H1 (cell line): Measurements from ENCODE around the gene MAP3K15. TPM values are rescaled to one million over a fixed set of nuclear protein-coding genes. Genes with fewer than 3 reads are reported as not detected.

ENCODE experiments used
- CTCF ChIA-PET: fragments of 300-600 bp; sonication (Branson Sonifier 250); formaldehyde crosslinking; loops from one replicate; lab custom pipeline; 2021; ENCODE audit not compliant: partially characterized antibody; lab: Charles Lee
- POLR2A ChIA-PET: fragments of 300-600 bp; sonication (Branson Sonifier 250); formaldehyde crosslinking; loops from one replicate; lab custom pipeline; 2021; ENCODE audit warnings: inconsistent platforms; ENCODE audit not compliant: partially characterized antibody; lab: Charles Lee
- DNase-seq, 2 experiments: peaks; one replicate each; pipeline versions ENCODE4 v3.0.0 to v3.0.0-alpha.2; 2010 to 2022; ENCODE audit warnings: low spot score in 2 of 2, low read depth in 1 of 2, mixed read lengths in 1 of 2
- FAIRE-seq: peaks from 2 replicates; lab custom pipeline; 2011; peaks lifted over from hg19 to GRCh38; lab: Jason Lieb, UNC
- H2AFZ ChIP-seq: 2 replicates; pipeline ENCODE4 v1.8.1; 2012; ENCODE audit warnings: low read length, inconsistent platforms
- H2AK5ac ChIP-seq: 2 replicates; pipeline ENCODE4 v1.6.1; 2013; ENCODE audit warnings: low read depth, low read length
- H2BK120ac ChIP-seq: replicated peaks from 2 replicates; pipeline ENCODE3; 2013; ENCODE audit warnings: low read depth, low read length, inconsistent platforms
- H2BK12ac ChIP-seq: 2 replicates; pipeline ENCODE4 v1.6.1; 2013; ENCODE audit warnings: low read depth, low read length
- H2BK15ac ChIP-seq: 2 replicates; pipeline ENCODE4 v1.6.1; 2013; ENCODE audit warnings: low read length
- H2BK20ac ChIP-seq: 2 replicates; pipeline ENCODE4 v1.6.1; 2013; ENCODE audit warnings: low read length
- H2BK5ac ChIP-seq: 2 replicates; pipeline ENCODE4 v1.6.1; 2013; ENCODE audit warnings: low read depth, low read length
- H3K14ac ChIP-seq: 2 replicates; pipeline ENCODE4 v1.6.1; 2013; ENCODE audit warnings: inconsistent platforms; ENCODE audit not compliant: insufficient read length
- H3K18ac ChIP-seq: 2 replicates; pipeline ENCODE4 v1.6.1; 2013; ENCODE audit warnings: low read length; ENCODE audit errors: extremely low read depth
- H3K23ac ChIP-seq: 2 replicates; pipeline ENCODE4 v1.6.1; 2013; ENCODE audit warnings: inconsistent platforms; ENCODE audit not compliant: insufficient read length
- H3K23me2 ChIP-seq: 2 replicates; pipeline ENCODE4 v1.6.1; 2013; ENCODE audit warnings: low read depth, low read length
- H3K27ac ChIP-seq: 2 replicates; pipeline ENCODE4 v1.6.1; 2011; ENCODE audit warnings: low read depth, low read length, inconsistent platforms
- H3K27me3 ChIP-seq, 4 experiments: replicated peaks in 1 of 4; 1 replicate in 1 of 4; 2 replicates in 3 of 4; pipeline versions ENCODE4 v1.6.1 to v1.8.1; 2011 to 2013; ENCODE audit warnings: low read length in 3 of 4, mild to moderate bottlenecking in 3 of 4, inconsistent platforms in 2 of 4, mixed read lengths in 2 of 4, moderate library complexity in 1 of 4; ENCODE audit not compliant: control insufficient read depth in 3 of 4, insufficient read depth in 3 of 4; ENCODE audit errors: extremely low read depth in 1 of 4
- H3K36me3 ChIP-seq, 4 experiments: 2 replicates each; pipeline versions ENCODE4 v1.6.1 to v1.8.1; 2011 to 2013; ENCODE audit warnings: mild to moderate bottlenecking in 4 of 4, low read length in 3 of 4, moderate library complexity in 2 of 4, control low read depth in 1 of 4, inconsistent platforms in 1 of 4; ENCODE audit not compliant: insufficient read depth in 4 of 4, control insufficient read depth in 2 of 4
- H3K4ac ChIP-seq: replicated peaks from 2 replicates; pipeline ENCODE3; 2013; ENCODE audit warnings: low read length, low read depth, mixed read lengths, inconsistent platforms; ENCODE audit not compliant: insufficient read length
- H3K4me1 ChIP-seq, 4 experiments: replicated peaks in 1 of 4; 1 replicate in 1 of 4; 2 replicates in 3 of 4; pipeline versions ENCODE4 v1.6.1 to v1.8.1; 2011 to 2013; ENCODE audit warnings: low read length in 3 of 4, inconsistent platforms in 2 of 4, mixed read lengths in 1 of 4; ENCODE audit not compliant: insufficient read depth in 4 of 4, control insufficient read depth in 3 of 4
- H3K4me2 ChIP-seq, 2 experiments: 2 replicates each; pipeline versions ENCODE4 v1.6.1 to v1.8.1; 2011 to 2013; ENCODE audit warnings: low read depth in 2 of 2, low read length in 2 of 2, control low read depth in 1 of 2, inconsistent platforms in 1 of 2, mild to moderate bottlenecking in 1 of 2; ENCODE audit not compliant: insufficient read depth in 1 of 2
- H3K4me3 ChIP-seq, 4 experiments: fragments of 200-600, 300-600 bp in 1 of 4; sonication (generic), shearing (Covaris generic), sonication (Bioruptor Twin) in 1 of 4; 2 replicates each; pipeline versions ENCODE4 v1.5.1 to v1.8.1; 2011 to 2016; ENCODE audit warnings: low read length in 4 of 4, low read depth in 3 of 4, control low read depth in 2 of 4, inconsistent platforms in 2 of 4, mild to moderate bottlenecking in 2 of 4, mixed read lengths in 1 of 4, moderate library complexity in 1 of 4; ENCODE audit not compliant: insufficient read depth in 2 of 4; ENCODE audit errors: extremely low read depth in 1 of 4
- H3K56ac ChIP-seq: replicated peaks from 2 replicates; pipeline ENCODE3; 2013; ENCODE audit warnings: low read depth, mild to moderate bottlenecking, mixed read lengths, low read length, inconsistent platforms; ENCODE audit not compliant: insufficient read length
- H3K79me1 ChIP-seq: 2 replicates; pipeline ENCODE4 v1.6.1; 2013; ENCODE audit warnings: low read depth, low read length, control low read depth
- H3K79me2 ChIP-seq, 2 experiments: 2 replicates each; pipeline versions ENCODE4 v1.6.1 to v1.8.1; 2012 to 2013; ENCODE audit warnings: low read length in 2 of 2, mild to moderate bottlenecking in 2 of 2, inconsistent platforms in 1 of 2; ENCODE audit not compliant: insufficient read depth in 2 of 2, control insufficient read depth in 1 of 2
- H3K9ac ChIP-seq, 4 experiments: replicated peaks in 1 of 4; 1 replicate in 1 of 4; 2 replicates in 3 of 4; pipeline versions ENCODE4 v1.6.1 to v1.8.1; 2011 to 2013; ENCODE audit warnings: low read depth in 3 of 4, low read length in 3 of 4, control low read depth in 2 of 4, mild to moderate bottlenecking in 2 of 4, moderate library complexity in 2 of 4, inconsistent platforms in 1 of 4; ENCODE audit errors: extremely low read depth in 1 of 4
- H3K9me3 ChIP-seq, 2 experiments: 2 replicates each; pipeline versions ENCODE4 v1.6.1 to v1.8.1; 2012 to 2013; ENCODE audit warnings: mild to moderate bottlenecking in 2 of 2, moderate library complexity in 2 of 2, control low read depth in 1 of 2, inconsistent platforms in 1 of 2, low read depth in 1 of 2, low read length in 1 of 2, mixed read lengths in 1 of 2; ENCODE audit not compliant: insufficient read depth in 2 of 2
- H4K20me1 ChIP-seq, 2 experiments: replicated peaks in 1 of 2; 2 replicates each; pipeline versions ENCODE3 to v1.8.1; 2011 to 2013; ENCODE audit warnings: inconsistent platforms in 2 of 2, low read length in 2 of 2, mild to moderate bottlenecking in 1 of 2; ENCODE audit not compliant: insufficient read depth in 2 of 2, control insufficient read depth in 1 of 2
- H4K5ac ChIP-seq: 2 replicates; pipeline ENCODE4 v1.6.1; 2013; ENCODE audit warnings: low read length, low read depth, mixed read lengths, inconsistent platforms; ENCODE audit not compliant: insufficient read length
- H4K8ac ChIP-seq: 2 replicates; pipeline ENCODE4 v1.8.0; 2013; ENCODE audit warnings: mild to moderate bottlenecking, moderate library complexity, low read length, inconsistent platforms; ENCODE audit not compliant: insufficient read depth; ENCODE audit errors: extremely low read depth
- H4K91ac ChIP-seq: replicated peaks from 2 replicates; pipeline ENCODE3; 2013; ENCODE audit warnings: low read length, mixed read lengths, inconsistent platforms; ENCODE audit not compliant: insufficient read length
- CHD1 ChIP-seq: IDR thresholded peaks from 2 replicates; pipeline ENCODE4 v1.6.1; 2012; ENCODE audit warnings: low read depth, low read length, improper control_type of control experiment
- POU5F1 ChIP-seq: IDR thresholded peaks from 2 replicates; pipeline ENCODE4 v1.6.1; 2011; ENCODE audit warnings: low read depth, mild to moderate bottlenecking, low read length, moderate library complexity
- RFX5 ChIP-seq: IDR thresholded peaks from 2 replicates; pipeline ENCODE4 v1.6.1; 2011; ENCODE audit warnings: low read depth, low read length, improper control_type of control experiment, borderline replicate concordance
- SIN3A ChIP-seq, 2 experiments: IDR thresholded peaks in 1 of 2; conservative IDR thresholded peaks in 1 of 2; 2 replicates each; pipeline ENCODE4 v1.6.1; 2011 to 2012; ENCODE audit warnings: low read length in 2 of 2, improper control_type of control experiment in 1 of 2, low read depth in 1 of 2, mild to moderate bottlenecking in 1 of 2
- SIRT6 ChIP-seq: IDR thresholded peaks from one replicate; pipeline ENCODE4 v1.7.1; 2012; ENCODE audit warnings: low read length, inconsistent platforms
- SP1 ChIP-seq: IDR thresholded peaks from 2 replicates; pipeline ENCODE4 v1.6.1; 2011; ENCODE audit warnings: low read depth, low read length
- SP4 ChIP-seq: IDR thresholded peaks from 2 replicates; pipeline ENCODE4 v1.6.1; 2012; ENCODE audit warnings: low read length, inconsistent platforms
- TAF7 ChIP-seq: optimal IDR thresholded peaks from 2 replicates; pipeline ENCODE3; 2011; ENCODE audit warnings: low read depth, mild to moderate bottlenecking, inconsistent platforms, low read length, moderate library complexity, borderline replicate concordance
- TBP ChIP-seq: IDR thresholded peaks from 2 replicates; pipeline ENCODE4 v1.6.1; 2011; ENCODE audit warnings: low read depth, low read length, improper control_type of control experiment
- WGBS, 2 experiments: shearing (Covaris generic) in 1 of 2; methylation state at CpG; one replicate each; pipeline versions ENCODE4 v1.1.6 to v1.1.7; 2013 to 2015; ENCODE audit warnings: low lambda C conversion rate in 2 of 2, mixed read lengths in 2 of 2, inconsistent platforms in 1 of 2, low coverage in 1 of 2, missing lambda C conversion rate in 1 of 2; ENCODE audit not compliant: insufficient replicate concordance in 2 of 2, insufficient coverage in 1 of 2, insufficient read length in 1 of 2; ENCODE audit errors: extremely low coverage in 1 of 2, missing lambda C conversion rate in 1 of 2; 5-methylcytosine and 5-hydroxymethylcytosine counted together
- polyA plus RNA-seq, 7 experiments: library from polyadenylated mRNA; depleted of rRNA in 3 of 7; stranded (reverse) in 5 of 7; unstranded in 2 of 7; fragments of >200 nt in 5 of 7; fragments of 200-250 nt in 2 of 7; gene quantifications; 1 replicate in 5 of 7; 2 replicates in 1 of 7; 4 replicates in 1 of 7; pipeline versions ENCODE4 v1.2.1 to v1.2.3, GENCODE V29; 2011 to 2013; ENCODE audit warnings: missing spikeins in 2 of 7, mixed read lengths in 2 of 7
- total RNA-seq: library from RNA; stranded (reverse); fragmentation: NEBNext Ultra II Directional; extraction: Animal tissue kit (Norgen Biotek cat#: 25700); gene quantifications from 2 replicates; pipeline ENCODE4 v1.2.1, GENCODE V29; 2021
- TF ChIP-seq, protein P1 (sequence below): IDR thresholded peaks from 2 replicates; pipeline ENCODE4 v1.6.1; 2012; ENCODE audit warnings: inconsistent platforms
- TF ChIP-seq, protein P2 (sequence below): IDR thresholded peaks from 2 replicates; pipeline ENCODE4 v1.6.1; 2011; ENCODE audit warnings: low read depth, mild to moderate bottlenecking, low read length; ENCODE audit not compliant: insufficient read depth

MAP3K15 gene
- total and polyA plus RNA-seq, 2 of the 8 experiments (the other 6 are each of a cell fraction or from before 2014, with no cell fraction given), result 1.8 to 2.4 TPM

DNA sequence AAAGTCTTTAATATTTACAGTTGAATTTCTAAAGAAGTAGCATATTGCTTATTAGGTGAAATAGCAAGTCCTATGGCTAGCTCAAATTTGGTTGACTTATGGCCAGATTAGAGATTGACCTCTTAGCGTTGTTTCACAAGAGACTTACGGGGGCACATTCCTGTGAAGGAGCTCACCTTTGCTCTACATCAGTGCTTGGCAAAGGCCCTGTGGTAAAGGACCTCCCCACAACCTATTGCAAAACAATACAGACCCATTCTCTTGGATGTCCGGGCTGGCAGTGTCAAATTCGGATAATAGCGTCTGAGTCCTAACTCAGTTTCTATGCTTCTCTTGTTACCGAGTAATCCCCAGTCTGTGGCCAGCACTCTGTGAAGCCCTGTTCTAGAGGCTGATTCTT is 160.7 kb downstream of the MAP3K15 start:
- H3K18ac ChIP-seq, result no peak overlapping the region
- H3K56ac ChIP-seq, result no peak overlapping the region
- no peak overlapping the region for H4K91ac ChIP-seq
- H3K4me1 ChIP-seq, result no peaks in the 10 kb centered on the region
- no peak overlapping the region for H2BK12ac ChIP-seq
- no peak overlapping the region for H2BK15ac ChIP-seq
- H3K4me2 ChIP-seq, result no peak overlapping the region
- no peak for DNase-seq
- H3K23me2 ChIP-seq, result no peaks in the 10 kb centered on the region
- no peak overlapping the region for H3K4me3 ChIP-seq
- WGBS, 2 experiments, result 94% methylated on average over 5 of the region's 6 CpGs; no CpG with 5 or more reads in 1 of the 2 experiments
- no peak overlapping the region for H3K23ac ChIP-seq
- H4K8ac ChIP-seq, result no peak overlapping the region
- no peak for FAIRE-seq
- H3K27me3 ChIP-seq, result no peaks in the 10 kb centered on the region
- no peak overlapping the region for H2BK120ac ChIP-seq
- no peak overlapping the region for H2AK5ac ChIP-seq
- CTCF ChIA-PET, result interaction anchor here (0.7 kb wide), 1 partner anchor 1268 kb away, joined by 3 read pairs; no protein-coding TSS in a partner anchor
- no peaks in the 10 kb centered on the region for H3K79me2 ChIP-seq
- H3K9ac ChIP-seq, result no peak overlapping the region
- H3K4ac ChIP-seq, result no peak overlapping the region
- H3K36me3 ChIP-seq, result peaks cover 11 to 60% (median 41%) of the 10 kb centered on the region in 4 experiments
- H3K9me3 ChIP-seq, result no peaks in the 10 kb centered on the region
- no peak overlapping the region for H3K27ac ChIP-seq
- H2BK20ac ChIP-seq, result no peak overlapping the region
- H3K79me1 ChIP-seq, result no peaks in the 10 kb centered on the region
- POLR2A ChIA-PET, result no interaction called here
- peaks cover 0 to 2% of the 10 kb centered on the region in 2 experiments for H4K20me1 ChIP-seq
- no peak overlapping the region for H3K14ac ChIP-seq
- no peak overlapping the region for H2AFZ ChIP-seq
- H4K5ac ChIP-seq, result no peak overlapping the region
- no peak overlapping the region for H2BK5ac ChIP-seq
- no peak for TF ChIP-seq TBP
- TF ChIP-seq, protein P1, sequence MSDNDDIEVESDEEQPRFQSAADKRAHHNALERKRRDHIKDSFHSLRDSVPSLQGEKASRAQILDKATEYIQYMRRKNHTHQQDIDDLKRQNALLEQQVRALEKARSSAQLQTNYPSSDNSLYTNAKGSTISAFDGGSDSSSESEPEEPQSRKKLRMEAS, result no peak
- TF ChIP-seq SP4, result no peak
- no peak for TF ChIP-seq TAF7
- TF ChIP-seq SP1, result no peak
- no peak for TF ChIP-seq RFX5
- TF ChIP-seq POU5F1, result no peak
- no peak for TF ChIP-seq SIN3A (conservative IDR thresholded peaks at IDR 0.05 in 1 of 2, IDR thresholded peaks at IDR 0.05 in 1 of 2; ENCODE audit: low read depth in 1 of 2, low read length in 2 of 2)
- TF ChIP-seq, protein P2, sequence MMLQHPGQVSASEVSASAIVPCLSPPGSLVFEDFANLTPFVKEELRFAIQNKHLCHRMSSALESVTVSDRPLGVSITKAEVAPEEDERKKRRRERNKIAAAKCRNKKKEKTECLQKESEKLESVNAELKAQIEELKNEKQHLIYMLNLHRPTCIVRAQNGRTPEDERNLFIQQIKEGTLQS, result no peak
- TF ChIP-seq CHD1, result no peak
- no peak for TF ChIP-seq SIRT6
